ENCODE measurements around the gene CDC23. TPM values are rescaled to one million over a fixed set of nuclear protein-coding genes. Genes with fewer than 3 reads are reported as not detected.

CDC23 gene
- total RNA-seq, 1 experiment from 2014 or later: 26.1 TPM

- no peak overlapping the region for H3K4me3 ChIP-seq (ENCODE audit: low read length)
- TF ChIP-seq EZH2 (IDR thresholded peaks at IDR 0.05; ENCODE audit: low read length, unreplicated experiment) (no peak), EZH2phosphoT487 (IDR thresholded peaks at IDR 0.05; ENCODE audit: borderline replicate concordance, low read length) (no peak)
- H3K9ac ChIP-seq (ENCODE audit: low read length): no peak overlapping the region
- peaks cover 25% of the 10 kb centered on the region for H3K27me3 ChIP-seq (ENCODE audit: low read length)
- no peak overlapping the region for H2AFZ ChIP-seq (ENCODE audit: low read length)
- H3K9me2 ChIP-seq (replicated peaks; ENCODE audit: low read length): no peaks in the 10 kb centered on the region
- CTCF ChIA-PET: no interaction called here
- no peak overlapping the region for H3K4me2 ChIP-seq (ENCODE audit: low read length)
- H3F3A ChIP-seq (ENCODE audit: low read length, unreplicated experiment): no peaks in the 10 kb centered on the region
- intact Hi-C loops (cut with micrococcal nuclease): no loop called here
- H3K9me3 ChIP-seq (ENCODE audit: low read length): no peaks in the 10 kb centered on the region
- no peaks in the 10 kb centered on the region for H3K4me1 ChIP-seq (ENCODE audit: insufficient read depth, low read length)
- H3K79me2 ChIP-seq (ENCODE audit: low read length): no peaks in the 10 kb centered on the region
- POLR2A ChIA-PET (ENCODE audit: unreplicated experiment): no interaction called here
- H3K27ac ChIP-seq (ENCODE audit: low read length): no peak overlapping the region
- ATAC-seq (no peak), DNase-seq (no peak)
- H4K20me1 ChIP-seq (ENCODE audit: low read length): no peaks in the 10 kb centered on the region
- H3K36me3 ChIP-seq (ENCODE audit: low read depth, low read length): no peaks in the 10 kb centered on the region
- BruUV-seq (replicated peaks): no TSS peak
These were observed 27.7 kb upstream of the CDC23 start for GRCh38 chr5:138240650-138241385.

- no peak overlapping the region for H3K9ac ChIP-seq (ENCODE audit: low read length)
- H2AFZ ChIP-seq (ENCODE audit: low read length): no peak overlapping the region
- H3K4me2 ChIP-seq (ENCODE audit: low read length): no peak overlapping the region
- no peaks in the 10 kb centered on the region for H3K4me1 ChIP-seq (ENCODE audit: insufficient read depth, low read length)
- H3K9me2 ChIP-seq (replicated peaks; ENCODE audit: low read length): no peaks in the 10 kb centered on the region
- no peak overlapping the region for H3K4me3 ChIP-seq (ENCODE audit: low read length)
- no peaks in the 10 kb centered on the region for H3K9me3 ChIP-seq (ENCODE audit: low read length)
- no peaks in the 10 kb centered on the region for H4K20me1 ChIP-seq (ENCODE audit: low read length)
- H3K36me3 ChIP-seq (ENCODE audit: low read depth, low read length): no peaks in the 10 kb centered on the region
- H3F3A ChIP-seq (ENCODE audit: low read length, unreplicated experiment): no peaks in the 10 kb centered on the region
- intact Hi-C loops (cut with micrococcal nuclease): no loop called here
- no peaks in the 10 kb centered on the region for H3K79me2 ChIP-seq (ENCODE audit: low read length)
- TF ChIP-seq CTCF (conservative IDR thresholded peaks at IDR 0.05; ENCODE audit: low read depth, low read length) (no peak), EZH2 (IDR thresholded peaks at IDR 0.05; ENCODE audit: low read length, unreplicated experiment) (no peak), EZH2phosphoT487 (IDR thresholded peaks at IDR 0.05; ENCODE audit: borderline replicate concordance, low read length) (no peak)
- ChIA-PET CTCF (no interaction called here), POLR2A (ENCODE audit: unreplicated experiment) (no interaction called here)
- no TSS peak for BruUV-seq (replicated peaks)
- H3K27me3 ChIP-seq (ENCODE audit: low read length): peaks cover 21% of the 10 kb centered on the region
- DNase-seq (no peak), ATAC-seq (no peak)
- H3K27ac ChIP-seq (ENCODE audit: low read length): no peak overlapping the region
These were observed 24.9 kb upstream of the CDC23 start for GRCh38 chr5:138238034-138238433.

GRCh38 chr5:138234651-138235050, 21.5 kb upstream of the CDC23 start:
- ChIA-PET CTCF (no interaction called here), POLR2A (ENCODE audit: unreplicated experiment) (interaction anchor here (0.7 kb wide), 1 partner anchor 23 kb away, joined by 5 read pairs; no protein-coding TSS in a partner anchor)
- no peak overlapping the region for H2AFZ ChIP-seq (ENCODE audit: low read length)
- no peaks in the 10 kb centered on the region for H3K27me3 ChIP-seq (ENCODE audit: low read length)
- TF ChIP-seq EZH2 (IDR thresholded peaks at IDR 0.05; ENCODE audit: low read length, unreplicated experiment): no peak
- TF ChIP-seq EZH2phosphoT487 (IDR thresholded peaks at IDR 0.05; ENCODE audit: borderline replicate concordance, low read length): no peak
- no peak for TF ChIP-seq CTCF (conservative IDR thresholded peaks at IDR 0.05; ENCODE audit: low read depth, low read length)
- intact Hi-C loops (cut with micrococcal nuclease): no loop called here
- H3K4me3 ChIP-seq (ENCODE audit: low read length): no peak overlapping the region
- H3K9me2 ChIP-seq (replicated peaks; ENCODE audit: low read length): no peaks in the 10 kb centered on the region
- no peak overlapping the region for H3K9ac ChIP-seq (ENCODE audit: low read length)
- H3K27ac ChIP-seq (ENCODE audit: low read length): no peak overlapping the region
- BruUV-seq (replicated peaks): no TSS peak
- H4K20me1 ChIP-seq (ENCODE audit: low read length): no peaks in the 10 kb centered on the region
- H3K4me2 ChIP-seq (ENCODE audit: low read length): no peak overlapping the region
- no peak for ATAC-seq
- no peak for DNase-seq
- H3K36me3 ChIP-seq (ENCODE audit: low read depth, low read length): no peaks in the 10 kb centered on the region
- H3K4me1 ChIP-seq (ENCODE audit: insufficient read depth, low read length): no peaks in the 10 kb centered on the region
- H3K79me2 ChIP-seq (ENCODE audit: low read length): no peaks in the 10 kb centered on the region
- no peaks in the 10 kb centered on the region for H3K9me3 ChIP-seq (ENCODE audit: low read length)
- no peaks in the 10 kb centered on the region for H3F3A ChIP-seq (ENCODE audit: low read length, unreplicated experiment)
